NT2/D1 (cell line): ENCODE results near the gene CIROP.
"Not testable (repeated sequence)": the region's sequence is repeated elsewhere in the genome, so short reads cannot be mapped to it uniquely, and the experiment has no call there.

ENCODE experiments used
- DNase-seq: peaks from one replicate; pipeline ENCODE4 v3.0.0-alpha.2; 2011; ENCODE audit warnings: low read depth, low spot score
- H3K27me3 ChIP-seq: 2 replicates; pipeline ENCODE4 v1.6.0; 2011; ENCODE audit warnings: mild to moderate bottlenecking; ENCODE audit not compliant: insufficient read length, insufficient read depth
- H3K36me3 ChIP-seq: 2 replicates; pipeline ENCODE4 v1.6.1; 2011; ENCODE audit warnings: mild to moderate bottlenecking, low read length, mixed read lengths; ENCODE audit not compliant: insufficient read depth, insufficient read length
- H3K4me1 ChIP-seq: 2 replicates; pipeline ENCODE4 v1.5.1; 2011; ENCODE audit not compliant: insufficient read depth, insufficient read length
- H3K4me3 ChIP-seq: 2 replicates; pipeline ENCODE4 v1.5.1; 2011; ENCODE audit warnings: low read depth; ENCODE audit not compliant: insufficient read length
- H3K9ac ChIP-seq: 2 replicates; pipeline ENCODE4 v1.6.0; 2011; ENCODE audit warnings: low read depth; ENCODE audit not compliant: insufficient read length
- H3K9me3 ChIP-seq: 2 replicates; pipeline ENCODE4 v1.5.1; 2011; ENCODE audit warnings: mild to moderate bottlenecking, low read length; ENCODE audit not compliant: insufficient read depth
- SUZ12 ChIP-seq: IDR thresholded peaks from 2 replicates; pipeline ENCODE4 v1.6.1; 2011; ENCODE audit not compliant: insufficient read length, insufficient read depth; ENCODE audit errors: extremely low read depth
- YY1 ChIP-seq: IDR thresholded peaks from 2 replicates; pipeline ENCODE4 v1.6.1; 2011; ENCODE audit not compliant: insufficient read length, insufficient read depth
- ZNF274 ChIP-seq: IDR thresholded peaks from 2 replicates; pipeline ENCODE4 v1.6.1; 2011; ENCODE audit warnings: mild to moderate bottlenecking, low read depth, low read length

Gene CIROP

DNA sequence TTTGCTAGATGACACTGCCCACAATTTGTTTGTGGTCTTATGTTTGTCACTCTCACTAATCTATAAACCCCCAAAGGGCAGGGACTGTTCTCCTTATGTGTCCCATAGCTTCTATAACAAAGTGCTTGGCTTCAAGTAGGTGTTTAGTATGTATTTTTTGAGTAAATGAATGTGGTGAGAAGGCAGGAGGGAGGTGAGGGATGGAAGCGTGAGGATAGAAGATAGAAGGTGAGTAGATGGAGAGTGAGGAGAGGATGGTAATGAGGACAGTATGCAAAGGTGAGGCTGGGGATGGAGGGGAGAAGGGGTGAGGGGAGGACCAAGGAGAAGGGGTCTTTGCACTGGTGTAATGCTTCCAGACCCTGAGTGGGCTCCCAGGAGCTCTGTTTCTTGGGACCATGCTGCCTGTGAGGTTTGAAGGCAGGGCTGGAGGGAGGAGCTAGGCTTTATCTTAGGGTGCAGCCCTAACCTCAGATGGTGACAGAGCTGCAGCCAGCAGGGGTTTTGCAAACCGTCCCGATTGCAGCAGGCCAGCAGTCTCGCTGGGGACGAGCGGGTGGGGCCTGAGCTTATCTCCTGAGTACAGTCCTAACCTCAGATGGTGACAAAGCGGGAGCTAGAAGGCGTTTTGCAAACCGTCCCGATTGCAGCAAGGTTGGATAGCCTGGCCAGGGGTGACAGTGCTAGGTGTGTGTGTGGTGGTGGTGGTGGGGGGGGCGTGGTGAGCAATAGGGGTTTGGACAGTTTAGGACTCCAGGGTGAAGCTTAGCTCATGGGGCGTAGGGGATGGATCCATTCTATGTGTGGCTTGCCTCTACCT, 7.8 kb upstream of the CIROP start:
- no peak for TF ChIP-seq YY1
- no peak for TF ChIP-seq SUZ12
- no peak for TF ChIP-seq ZNF274
- DNase-seq = no peak
- H3K27me3 ChIP-seq = peaks cover 6% of the 10 kb centered on the region
- H3K4me1 ChIP-seq = peaks cover 9% of the 10 kb centered on the region
- no peak overlapping the region for H3K4me3 ChIP-seq
- peak overlapping the region; percentile 26 for H3K9ac ChIP-seq
- no peaks in the 10 kb centered on the region for H3K36me3 ChIP-seq
- peaks cover 8% of the 10 kb centered on the region; the same call in 1 of the 2 replicates for H3K9me3 ChIP-seq

DNA sequence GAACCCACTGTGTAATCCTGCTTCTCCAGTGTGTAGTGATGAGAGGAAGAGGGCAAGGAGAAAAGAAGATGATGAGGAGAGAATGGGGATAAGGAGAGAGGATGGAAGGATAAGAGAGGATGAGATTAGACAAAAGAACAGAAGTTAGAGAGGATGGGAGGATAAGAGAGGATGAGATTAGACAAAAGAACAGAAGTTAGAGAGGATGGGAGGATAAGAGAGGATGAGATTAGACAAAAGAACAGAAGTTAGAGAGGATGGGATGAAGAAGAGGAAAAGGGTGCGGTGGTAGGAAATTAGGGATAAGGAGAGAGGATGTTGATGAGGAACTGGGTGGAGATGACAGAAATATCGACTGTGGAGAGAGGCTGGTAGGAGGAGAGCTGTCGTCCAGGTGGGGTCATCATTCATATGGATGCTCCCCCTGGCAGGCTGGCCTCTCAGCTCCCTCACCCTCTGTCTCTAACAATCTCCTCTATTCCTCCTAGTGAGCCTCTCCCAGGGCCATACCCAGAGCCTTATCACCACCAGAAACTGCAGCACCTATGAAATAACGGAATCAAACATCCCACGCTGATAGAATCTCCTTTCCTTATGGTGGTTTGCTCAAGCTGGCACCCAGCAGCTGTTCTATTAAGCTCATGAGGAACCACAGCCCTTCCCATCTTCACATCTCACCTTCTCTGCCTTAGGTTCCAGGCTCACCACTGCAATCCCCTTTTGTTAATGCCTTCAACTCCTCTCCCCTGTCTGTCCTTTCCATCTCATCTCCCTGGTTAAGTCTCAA, 6.0 kb upstream of the CIROP start:
- H3K9me3 ChIP-seq = peaks cover 8% of the 10 kb centered on the region; the same call in 1 of the 2 replicates
- H3K4me3 ChIP-seq = no peak overlapping the region
- TF ChIP-seq YY1 = no peak
- TF ChIP-seq ZNF274 = no peak
- no peak for TF ChIP-seq SUZ12
- no peak overlapping the region for H3K9ac ChIP-seq
- peaks cover 6% of the 10 kb centered on the region for H3K27me3 ChIP-seq
- H3K36me3 ChIP-seq = no peaks in the 10 kb centered on the region
- DNase-seq = no peak
- peaks cover 4% of the 10 kb centered on the region for H3K4me1 ChIP-seq

DNA sequence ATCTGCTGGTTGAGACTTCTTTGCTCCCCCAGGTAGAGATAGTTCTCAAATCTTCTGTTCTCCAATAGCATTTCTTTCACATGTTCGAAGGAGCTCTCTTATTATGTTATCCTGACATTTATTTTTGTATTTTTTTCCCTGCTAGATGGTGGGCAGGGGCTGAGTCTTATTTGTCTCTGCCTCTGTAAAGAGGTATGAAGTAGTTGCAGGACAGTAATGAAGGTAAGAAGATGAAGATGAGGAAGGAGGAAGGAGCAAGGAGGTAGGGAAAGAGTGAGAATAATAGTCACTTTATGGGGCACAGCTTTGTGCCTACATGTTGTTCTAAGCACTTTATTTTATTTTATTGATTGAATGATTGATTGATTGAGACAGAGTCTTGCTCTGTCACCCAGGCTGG, 5.0 kb upstream of the CIROP start:
- Histone ChIP-seq H3K4me3 (no peak overlapping the region), H3K36me3 (no peaks in the 10 kb centered on the region), H3K9ac (no peak overlapping the region), H3K4me1 (peaks cover 4% of the 10 kb centered on the region), H3K9me3 (peaks cover 8% of the 10 kb centered on the region; the same call in 1 of the 2 replicates), H3K27me3 (peaks cover 6% of the 10 kb centered on the region)
- TF ChIP-seq ZNF274 = no peak
- TF ChIP-seq YY1 = no peak
- TF ChIP-seq SUZ12 = no peak
- no peak for DNase-seq

DNA sequence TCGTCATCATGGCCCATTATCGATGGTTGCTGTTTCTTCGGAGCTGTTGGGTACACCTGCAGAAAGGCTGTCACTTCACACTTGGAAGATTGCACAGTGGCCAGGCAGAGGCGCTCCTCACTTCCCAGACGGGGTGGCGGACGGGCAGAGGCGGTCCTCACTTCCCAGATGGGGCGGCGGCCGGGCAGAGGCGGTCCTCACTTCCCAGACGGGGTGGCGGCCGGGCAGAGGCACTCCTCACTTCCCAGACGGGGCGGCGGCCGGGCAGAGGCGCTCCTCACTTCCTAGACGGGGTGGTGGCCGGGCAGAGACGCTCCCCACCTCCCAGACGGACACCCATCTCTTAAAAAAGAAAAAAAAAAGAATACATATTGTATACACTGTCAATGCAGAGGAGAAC, 3.4 kb upstream of the CIROP start:
- H3K36me3 ChIP-seq, H3K4me3 ChIP-seq, H3K9me3 ChIP-seq, H3K27me3 ChIP-seq, DNase-seq, H3K9ac ChIP-seq, H3K4me1 ChIP-seq: not testable (repeated sequence)

DNA sequence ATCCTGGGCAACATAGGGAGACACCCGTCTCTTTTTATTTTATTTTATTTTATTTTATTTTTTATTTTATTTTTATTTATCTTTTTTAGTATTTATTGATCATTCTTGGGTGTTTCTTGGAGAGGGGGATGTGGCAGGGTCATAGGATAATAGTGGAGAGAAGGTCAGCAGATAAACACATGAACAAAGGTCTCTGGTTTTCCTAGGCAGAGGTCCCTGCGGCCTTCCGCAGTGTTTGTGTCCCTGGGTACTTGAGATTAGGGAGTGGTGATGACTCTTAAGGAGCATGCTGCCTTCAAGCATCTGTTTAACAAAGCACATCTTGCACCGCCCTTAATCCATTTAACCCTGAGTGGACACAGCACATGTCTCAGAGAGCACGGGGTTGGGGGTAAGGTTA, 2.8 kb upstream of the CIROP start:
- H3K9ac ChIP-seq, H3K36me3 ChIP-seq, H3K9me3 ChIP-seq, H3K4me1 ChIP-seq, H3K4me3 ChIP-seq, H3K27me3 ChIP-seq, DNase-seq: not testable (repeated sequence)

DNA sequence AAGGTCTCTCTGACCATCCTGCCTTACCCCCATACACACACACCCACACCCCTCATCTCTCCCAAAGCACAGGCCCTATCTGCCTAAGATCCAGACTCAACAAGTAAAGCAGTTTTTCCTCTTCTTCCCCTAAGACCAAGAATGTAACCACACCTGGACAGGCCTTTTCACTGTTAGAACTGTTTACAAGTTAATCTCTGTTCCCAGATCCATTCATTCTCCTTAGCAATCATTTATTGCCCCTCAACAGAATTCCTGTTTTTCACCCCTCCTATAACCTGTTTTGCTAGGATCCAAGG, 1.9 kb upstream of the CIROP start:
- DNase-seq = no peak
- no peak for TF ChIP-seq SUZ12
- no peak for TF ChIP-seq YY1
- no peak for TF ChIP-seq ZNF274
- Histone ChIP-seq H3K4me1 (no peaks in the 10 kb centered on the region), H3K9ac (no peak overlapping the region), H3K27me3 (peaks cover 6% of the 10 kb centered on the region), H3K4me3 (no peak overlapping the region), H3K36me3 (no peaks in the 10 kb centered on the region), H3K9me3 (peaks cover 8% of the 10 kb centered on the region; the same call in 1 of the 2 replicates)

DNA sequence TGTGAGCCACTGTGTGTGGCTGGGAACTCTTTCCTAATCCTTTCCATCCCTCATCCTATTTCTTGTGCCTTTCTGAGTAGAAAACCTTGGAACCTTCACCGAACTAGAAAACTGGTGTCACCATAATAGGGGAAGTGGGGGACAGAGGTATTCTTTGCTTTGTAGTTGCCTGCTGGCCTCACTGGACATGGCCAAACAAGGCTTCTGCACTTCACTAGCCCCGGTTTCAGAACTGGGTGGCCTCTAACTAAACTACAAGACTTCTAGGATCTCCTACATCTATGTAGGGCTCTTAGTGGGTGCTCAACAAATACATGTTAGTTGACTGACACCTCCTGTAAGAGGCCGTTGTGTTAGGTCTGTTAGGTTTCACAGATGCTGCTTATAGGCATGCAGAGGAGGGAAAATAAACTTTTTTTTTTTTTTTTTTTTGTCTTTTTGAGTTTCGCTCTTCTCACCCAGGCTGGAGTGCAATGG, 597 bp upstream of the CIROP start:
- no peak for TF ChIP-seq SUZ12
- no peak for TF ChIP-seq ZNF274
- TF ChIP-seq YY1 = no peak
- Histone ChIP-seq H3K36me3 (no peaks in the 10 kb centered on the region), H3K9ac (no peak overlapping the region), H3K27me3 (no peaks in the 10 kb centered on the region), H3K4me1 (no peaks in the 10 kb centered on the region), H3K9me3 (peaks cover 8% of the 10 kb centered on the region; the same call in 1 of the 2 replicates), H3K4me3 (no peak overlapping the region)
- no peak for DNase-seq
